Head of caudate nucleus (tissue), 42 donors: Measurements from ENCODE around the gene EXOC5.

Experiments used
- DNase-seq, 42 donors: peaks; one replicate each; pipeline versions ENCODE4 v3.0.0 to v3.0.0-alpha.2; 2020 to 2021; ENCODE audit warnings: mixed read lengths in 7 of 42
- intact Hi-C: fragments of 100-400 bp; cut with DNase I; formaldehyde crosslinking; loops from one replicate; pipeline ENCODE4 v1.15.0; 2022

The EXOC5 gene

GRCh38 chr14:57268161-57269069 lies at the start of gene EXOC5, which contains the start of gene AP5M1:
Gene EXOC5, minus strand, starts transcription at chr14:57268905. Its CDS starts 257 bp downstream, at chr14:57268648.
Gene AP5M1, plus strand, starts transcription at chr14:57268971. Its CDS starts 344 bp downstream, at chr14:57269315.
- DNase-seq = peak; percentile 88 to 98 (median 94)
- intact Hi-C loops = loop anchor here (10.0 kb wide), 1 partner anchor 694 kb away; the partner anchor contains the start of gene TMEM260

- intact Hi-C loops = loop anchor here (10.0 kb wide), 1 partner anchor 833 kb away; no protein-coding TSS in a partner anchor
- DNase-seq = peak; percentile 45 to 92 (median 78)
Observed at GRCh38 chr14:57317248-57317833, 48.6 kb upstream of the EXOC5 start.

GRCh38 chr14:57314396-57315089 lies 45.8 kb upstream of the EXOC5 start:
- DNase-seq = no peak
- intact Hi-C loops = loop anchor here (10.0 kb wide), 1 partner anchor 830 kb away; no protein-coding TSS in a partner anchor

GRCh38 chr14:57302883-57303282 lies 34.2 kb upstream of the EXOC5 start:
- intact Hi-C loops = no loop called here
- no peak for DNase-seq

- DNase-seq = no peak
- intact Hi-C loops = no loop called here
Observed at GRCh38 chr14:57299511-57299910, 30.8 kb upstream of the EXOC5 start.

GRCh38 chr14:57297852-57298251 lies 29.1 kb upstream of the EXOC5 start:
- DNase-seq = no peak
- intact Hi-C loops = no loop called here

GRCh38 chr14:57295239-57295638 lies 26.5 kb upstream of the EXOC5 start:
- no peak for DNase-seq
- intact Hi-C loops = no loop called here

- intact Hi-C loops = no loop called here
Observed at GRCh38 chr14:57293866-57294837, 25.4 kb upstream of the EXOC5 start.

GRCh38 chr14:57291692-57292647 lies 23.3 kb upstream of the EXOC5 start:
- intact Hi-C loops = no loop called here
- no peak for DNase-seq

More at GRCh38 chr14:57293866-57294837, 25.4 kb upstream of the EXOC5 start:
- no peak for DNase-seq

GRCh38 chr14:57290751-57291150 lies 22.0 kb upstream of the EXOC5 start:
- intact Hi-C loops = no loop called here
- DNase-seq = no peak

- DNase-seq = no peak
- intact Hi-C loops = no loop called here
Observed at GRCh38 chr14:57287745-57288144, 19.0 kb upstream of the EXOC5 start.

GRCh38 chr14:57277062-57277461 lies 8.4 kb upstream of the EXOC5 start:
- no peak for DNase-seq
- intact Hi-C loops = no loop called here

- DNase-seq = no peak
- intact Hi-C loops = no loop called here
Observed at GRCh38 chr14:57275023-57275664, 6.4 kb upstream of the EXOC5 start.

GRCh38 chr14:57274551-57274950 lies 5.8 kb upstream of the EXOC5 start:
- intact Hi-C loops = no loop called here
- no peak for DNase-seq

- intact Hi-C loops = no loop called here
- no peak for DNase-seq
Observed at GRCh38 chr14:57273236-57273635, 4.5 kb upstream of the EXOC5 start.

- DNase-seq = no peak
- intact Hi-C loops = loop anchor here (10.0 kb wide), 1 partner anchor 691 kb away; the partner anchor contains the start of gene TMEM260
Observed at GRCh38 chr14:57266065-57266464, 2.6 kb downstream of the EXOC5 start.

GRCh38 chr14:57262117-57262516 lies 6.6 kb downstream of the EXOC5 start:
- intact Hi-C loops = loop anchor here (10.0 kb wide), 1 partner anchor 687 kb away; the partner anchor contains the start of gene TMEM260
- no peak for DNase-seq
